Measurements from ENCODE around the gene MSI1.
A peak's percentile ranks its signal among the peaks of the same experiment; 100 is the strongest.

Gene MSI1

GRCh38 chr12:120394483-120395367 is 25.8 kb upstream of the MSI1 start:
- Mint-ChIP-seq H3K9me3 (no peaks in the 10 kb centered on the region), H3K27me3 (peaks cover 58% of the 10 kb centered on the region)
- CTCF ChIA-PET, result interaction anchor here (1.2 to 1.8 kb wide), 3 partner anchors 22 to 35 kb away, joined by 3 to 5 read pairs (median 4); no protein-coding TSS in a partner anchor

GRCh38 chr12:120390540-120391120 is 21.7 kb upstream of the MSI1 start:
- H3K4me3 Mint-ChIP-seq, result no peak overlapping the region
- DNase-seq, result no peak
- H3K9me3 Mint-ChIP-seq, result no peaks in the 10 kb centered on the region
- H3K27ac Mint-ChIP-seq, result no peak overlapping the region
- H3K36me3 Mint-ChIP-seq, result no peaks in the 10 kb centered on the region
- CTCF ChIA-PET, result no interaction called here
- peaks cover 5% of the 10 kb centered on the region for H3K4me1 Mint-ChIP-seq
- H3K27me3 Mint-ChIP-seq, result peaks cover 66% of the 10 kb centered on the region

More at GRCh38 chr12:120394483-120395367, 25.8 kb upstream of the MSI1 start:
- Mint-ChIP-seq H3K4me1 (peaks cover 2% of the 10 kb centered on the region), H3K36me3 (no peaks in the 10 kb centered on the region), H3K27ac (no peak overlapping the region), H3K4me3 (no peak overlapping the region)
- DNase-seq, result no peak

- DNase-seq, result no peak
- CTCF ChIA-PET, result no interaction called here
- Mint-ChIP-seq H3K9me3 (no peaks in the 10 kb centered on the region), H3K4me3 (no peak overlapping the region), H3K27ac (no peak overlapping the region), H3K27me3 (peaks cover 64% of the 10 kb centered on the region), H3K4me1 (peaks cover 3% of the 10 kb centered on the region), H3K36me3 (no peaks in the 10 kb centered on the region)
Measured at GRCh38 chr12:120388691-120389481, 19.9 kb upstream of the MSI1 start.

GRCh38 chr12:120381752-120382419 is 12.9 kb upstream of the MSI1 start:
- no peaks in the 10 kb centered on the region for H3K9me3 Mint-ChIP-seq
- H3K4me3 Mint-ChIP-seq, result no peak overlapping the region
- peaks cover 52% of the 10 kb centered on the region for H3K27me3 Mint-ChIP-seq
- no peak overlapping the region for H3K27ac Mint-ChIP-seq
- CTCF ChIA-PET, result interaction anchor here (1.0 kb wide), 1 partner anchor 14 kb away, joined by 5 read pairs; no protein-coding TSS in a partner anchor
- DNase-seq, result no peak
- no peaks in the 10 kb centered on the region for H3K4me1 Mint-ChIP-seq
- H3K36me3 Mint-ChIP-seq, result no peaks in the 10 kb centered on the region

GRCh38 chr12:120378036-120378435 is 9.1 kb upstream of the MSI1 start:
- Mint-ChIP-seq H3K9me3 (no peaks in the 10 kb centered on the region), H3K4me1 (no peaks in the 10 kb centered on the region), H3K27me3 (peaks cover 63% of the 10 kb centered on the region), H3K27ac (no peak overlapping the region), H3K36me3 (no peaks in the 10 kb centered on the region), H3K4me3 (no peak overlapping the region)
- CTCF ChIA-PET, result interaction anchor here (0.6 to 1.2 kb wide), 2 partner anchors 11 to 1843 kb away, joined by 3 read pairs; no protein-coding TSS in a partner anchor
- no peak for DNase-seq

- no peaks in the 10 kb centered on the region for H3K36me3 Mint-ChIP-seq
- H3K9me3 Mint-ChIP-seq, result no peaks in the 10 kb centered on the region
- no peak overlapping the region for H3K4me3 Mint-ChIP-seq
- H3K27me3 Mint-ChIP-seq, result peaks cover 60% of the 10 kb centered on the region
- CTCF ChIA-PET, result no interaction called here
- no peaks in the 10 kb centered on the region for H3K4me1 Mint-ChIP-seq
- no peak for DNase-seq
- no peak overlapping the region for H3K27ac Mint-ChIP-seq
Measured at GRCh38 chr12:120377611-120378010, 8.6 kb upstream of the MSI1 start.

- no peak overlapping the region for H3K4me3 Mint-ChIP-seq
- CTCF ChIA-PET, result no interaction called here
- DNase-seq, result no peak
- H3K36me3 Mint-ChIP-seq, result no peaks in the 10 kb centered on the region
- H3K9me3 Mint-ChIP-seq, result no peaks in the 10 kb centered on the region
- H3K4me1 Mint-ChIP-seq, result no peaks in the 10 kb centered on the region
- no peak overlapping the region for H3K27ac Mint-ChIP-seq
- H3K27me3 Mint-ChIP-seq, result peaks cover 59% of the 10 kb centered on the region
Measured at GRCh38 chr12:120376934-120377572, 8.1 kb upstream of the MSI1 start.

- Mint-ChIP-seq H3K4me3 (no peak overlapping the region), H3K36me3 (no peaks in the 10 kb centered on the region), H3K9me3 (no peaks in the 10 kb centered on the region), H3K4me1 (no peaks in the 10 kb centered on the region), H3K27me3 (peaks cover 64% of the 10 kb centered on the region), H3K27ac (no peak overlapping the region)
- CTCF ChIA-PET, result interaction anchor here (1.2 kb wide), 1 partner anchor 9 kb away, joined by 4 read pairs; no protein-coding TSS in a partner anchor
- no peak for DNase-seq
Measured at GRCh38 chr12:120376416-120376815, 7.5 kb upstream of the MSI1 start.

- no peaks in the 10 kb centered on the region for H3K36me3 Mint-ChIP-seq
- H3K4me1 Mint-ChIP-seq, result no peaks in the 10 kb centered on the region
- peaks cover 67% of the 10 kb centered on the region for H3K27me3 Mint-ChIP-seq
- no peak for DNase-seq
- no peak overlapping the region for H3K4me3 Mint-ChIP-seq
- CTCF ChIA-PET, result interaction anchor here (1.2 kb wide), 1 partner anchor 9 kb away, joined by 4 read pairs; no protein-coding TSS in a partner anchor
- no peaks in the 10 kb centered on the region for H3K9me3 Mint-ChIP-seq
- no peak overlapping the region for H3K27ac Mint-ChIP-seq
Measured at GRCh38 chr12:120376009-120376408, 7.0 kb upstream of the MSI1 start.

GRCh38 chr12:120373683-120374082 is 4.7 kb upstream of the MSI1 start:
- CTCF ChIA-PET, result interaction anchor here (0.6 to 1.1 kb wide), 2 partner anchors 16 to 32 kb away, joined by 3 read pairs; no protein-coding TSS in a partner anchor
- Mint-ChIP-seq H3K27ac (no peak overlapping the region), H3K4me1 (peaks cover 13% of the 10 kb centered on the region), H3K9me3 (no peaks in the 10 kb centered on the region), H3K27me3 (peaks cover 75% of the 10 kb centered on the region), H3K36me3 (no peaks in the 10 kb centered on the region), H3K4me3 (no peak overlapping the region)
- no peak for DNase-seq

GRCh38 chr12:120370343-120371243 is 1.6 kb upstream of the MSI1 start:
- no peaks in the 10 kb centered on the region for H3K36me3 Mint-ChIP-seq
- CTCF ChIA-PET, result no interaction called here

GRCh38 chr12:120369603-120370342 is 809 bp upstream of the MSI1 start:
- no peaks in the 10 kb centered on the region for H3K36me3 Mint-ChIP-seq
- peaks cover 17% of the 10 kb centered on the region for H3K4me1 Mint-ChIP-seq
- peaks cover 79% of the 10 kb centered on the region for H3K27me3 Mint-ChIP-seq
- no peak overlapping the region for H3K27ac Mint-ChIP-seq
- no peak for DNase-seq
- peak overlapping the region; percentile 61 for H3K4me3 Mint-ChIP-seq
- no peaks in the 10 kb centered on the region for H3K9me3 Mint-ChIP-seq
- CTCF ChIA-PET, result no interaction called here

More at GRCh38 chr12:120370343-120371243, 1.6 kb upstream of the MSI1 start:
- peak overlapping the region; percentile 17 for H3K4me3 Mint-ChIP-seq
- peaks cover 17% of the 10 kb centered on the region for H3K4me1 Mint-ChIP-seq
- no peak overlapping the region for H3K27ac Mint-ChIP-seq
- no peak for DNase-seq
- H3K27me3 Mint-ChIP-seq, result peaks cover 79% of the 10 kb centered on the region
- H3K9me3 Mint-ChIP-seq, result no peaks in the 10 kb centered on the region
